Measurements from ENCODE around the gene ACTG1.

DNA sequence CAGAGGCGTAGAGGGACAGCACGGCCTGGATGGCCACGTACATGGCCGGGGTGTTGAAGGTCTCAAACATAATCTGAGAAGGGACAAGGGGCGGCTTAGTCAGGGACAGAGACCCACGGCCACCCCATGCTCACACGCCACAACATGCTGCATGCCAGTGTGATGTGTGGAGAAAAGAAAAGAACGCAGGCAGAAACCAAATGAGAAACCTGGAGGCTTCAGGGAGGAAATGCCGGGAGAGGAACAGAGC is 1.1 kb downstream of the ACTG1 start:
- TF ChIP-seq CTCF (IDR thresholded peaks at IDR 0.05) (no peak), POLR2A (IDR thresholded peaks at IDR 0.05) (no peak)
